ENCODE results near the gene DENND1C. TPM values are rescaled to one million over a fixed set of nuclear protein-coding genes. Genes with fewer than 3 reads are reported as not detected.

DENND1C gene
- total RNA-seq, 1 experiment from 2014 or later, result 0.17 TPM

- no peak for DNase-seq (ENCODE audit: extremely low read depth, low read depth)
These were observed 655 bp downstream of the DENND1C start for GRCh38 chr19:6480848-6481415.

- DNase-seq (ENCODE audit: extremely low read depth, low read depth), result no peak
These were observed 1.7 kb downstream of the DENND1C start for GRCh38 chr19:6479836-6480398.

GRCh38 chr19:6478815-6479214 is 2.8 kb downstream of the DENND1C start:
- DNase-seq (ENCODE audit: extremely low read depth, low read depth), result no peak

- no peak for DNase-seq (ENCODE audit: extremely low read depth, low read depth)
These were observed 4.6 kb downstream of the DENND1C start for GRCh38 chr19:6476896-6477431.

- DNase-seq (ENCODE audit: extremely low read depth, low read depth), result peak; percentile 69
These were observed 5.3 kb downstream of the DENND1C start for GRCh38 chr19:6476155-6476895.

GRCh38 chr19:6475321-6476108 is 6.1 kb downstream of the DENND1C start:
- no peak for DNase-seq (ENCODE audit: extremely low read depth, low read depth)

GRCh38 chr19:6473647-6474046 is 7.9 kb downstream of the DENND1C start:
- DNase-seq (ENCODE audit: extremely low read depth, low read depth), result no peak

- no peak for DNase-seq (ENCODE audit: extremely low read depth, low read depth)
These were observed 8.9 kb downstream of the DENND1C start for GRCh38 chr19:6472713-6473112.

GRCh38 chr19:6471076-6471475 is 10.5 kb downstream of the DENND1C start:
- no peak for DNase-seq (ENCODE audit: extremely low read depth, low read depth)

- DNase-seq (ENCODE audit: extremely low read depth, low read depth), result no peak
These were observed 11.4 kb downstream of the DENND1C start for GRCh38 chr19:6470173-6470572.

- DNase-seq (ENCODE audit: extremely low read depth, low read depth), result no peak
These were observed 14.2 kb downstream of the DENND1C start for GRCh38 chr19:6467384-6467783.

GRCh38 chr19:6466526-6467248 is 14.9 kb downstream of the DENND1C start:
- no peak for DNase-seq (ENCODE audit: extremely low read depth, low read depth)

- DNase-seq (ENCODE audit: extremely low read depth, low read depth), result no peak
These were observed 15.9 kb downstream of the DENND1C start for GRCh38 chr19:6465663-6466062.

- DNase-seq (ENCODE audit: extremely low read depth, low read depth), result no peak
These were observed 16.6 kb downstream of the DENND1C start for GRCh38 chr19:6465006-6465405.

- no peak for DNase-seq (ENCODE audit: extremely low read depth, low read depth)
These were observed 17.3 kb downstream of the DENND1C start, which contains the start of gene CRB3 for GRCh38 chr19:6464070-6464873. TSS of gene CRB3 (plus strand) at chr19:6464271. CDS start at chr19:6464702, 431 bp downstream.

GRCh38 chr19:6460099-6460884 is 21.3 kb downstream of the DENND1C start:
- DNase-seq (ENCODE audit: extremely low read depth, low read depth), result peak; percentile 93

GRCh38 chr19:6459262-6460098 is 22.1 kb downstream of the DENND1C start, which contains the start of gene SLC25A23:
TSS of gene SLC25A23 (minus strand) at chr19:6459792. CDS start at chr19:6459628, 164 bp downstream.
- DNase-seq (ENCODE audit: extremely low read depth, low read depth), result peak; percentile 51

Data from NCI-H460 (cell line).